ENCODE measurements around the gene RNPEPL1. TPM values are rescaled to one million over a fixed set of nuclear protein-coding genes. Genes with fewer than 3 reads are reported as not detected.

The RNPEPL1 gene
- total and polyA plus RNA-seq, 8 donors, result 20.9 to 99.2 (median 27.8) TPM

GRCh38 chr2:240566203-240567136, 1.8 kb upstream of the RNPEPL1 start:
- intact Hi-C loops (cut with DNase I), result no loop called here

GRCh38 chr2:240567137-240567871, 980 bp upstream of the RNPEPL1 start:
- peak; percentile 6 for ATAC-seq
- Histone ChIP-seq H3K27me3 (no peaks in the 10 kb centered on the region), H3K4me1 (peaks cover 38 to 86% of the 10 kb centered on the region in 2 donors), H3K27ac (peak overlapping the region; percentile 96 to 99), H3K9me3 (no peaks in the 10 kb centered on the region), H3K36me3 (peaks cover 0 to 7% of the 10 kb centered on the region in 2 donors), H3K4me3 (peak overlapping the region; percentile 67 to 79)
- DNase-seq, result peak in 1 of 4 donors; percentile 49
- intact Hi-C loops (cut with DNase I), result no loop called here
- no peak for TF ChIP-seq CTCF (IDR thresholded peaks at IDR 0.05)

More at GRCh38 chr2:240566203-240567136, 1.8 kb upstream of the RNPEPL1 start:
- peak; percentile 97 to 98 for TF ChIP-seq CTCF (IDR thresholded peaks at IDR 0.05)
- peak; percentile 81 for ATAC-seq
- H3K27ac ChIP-seq, result peak overlapping the region; percentile 96 to 99
- H3K27me3 ChIP-seq, result no peaks in the 10 kb centered on the region
- H3K4me3 ChIP-seq, result peak overlapping the region; percentile 14 to 79
- H3K36me3 ChIP-seq, result no peaks in the 10 kb centered on the region
- H3K9me3 ChIP-seq, result no peaks in the 10 kb centered on the region
- peaks cover 47 to 87% of the 10 kb centered on the region in 2 donors for H3K4me1 ChIP-seq
- peak; percentile 56 to 99 (median 93) for DNase-seq

- DNase-seq, result peak; percentile 56 to 91 (median 70)
- Histone ChIP-seq H3K27me3 (no peaks in the 10 kb centered on the region), H3K27ac (peak overlapping the region; percentile 48 to 89), H3K4me3 (peak overlapping the region; percentile 49 to 87), H3K4me1 (peaks cover 36 to 72% of the 10 kb centered on the region in 2 donors), H3K36me3 (peaks cover 0 to 23% of the 10 kb centered on the region in 2 donors), H3K9me3 (no peaks in the 10 kb centered on the region)
- ATAC-seq, result peak; percentile 1
- no peak for TF ChIP-seq CTCF (IDR thresholded peaks at IDR 0.05)
- intact Hi-C loops (cut with DNase I), result no loop called here
Observed at GRCh38 chr2:240568678-240569522, 616 bp downstream of the RNPEPL1 start.

- Histone ChIP-seq H3K36me3 (peaks cover 0 to 30% of the 10 kb centered on the region in 2 donors), H3K4me1 (peaks cover 36 to 65% of the 10 kb centered on the region in 2 donors), H3K27me3 (no peaks in the 10 kb centered on the region), H3K4me3 (peak overlapping the region; percentile 49 to 87), H3K9me3 (no peaks in the 10 kb centered on the region), H3K27ac (peak overlapping the region in 1 of 2 donors; percentile 89)
- ATAC-seq (no peak), DNase-seq (no peak)
- no peak for TF ChIP-seq CTCF (IDR thresholded peaks at IDR 0.05)
- intact Hi-C loops (cut with DNase I), result no loop called here
Observed at GRCh38 chr2:240569523-240569997, 1.3 kb downstream of the RNPEPL1 start.
